ENCODE data around the gene TSR3.

The TSR3 gene

GRCh38 chr16:1378087-1378803 lies 26.6 kb upstream of the TSR3 start:
- no peak for DNase-seq (ENCODE audit: low read depth in 3 of 3)

GRCh38 chr16:1377406-1378010 lies 25.8 kb upstream of the TSR3 start:
- no peak for DNase-seq (ENCODE audit: low read depth in 3 of 3)

GRCh38 chr16:1375741-1376410 lies 24.2 kb upstream of the TSR3 start:
- DNase-seq (ENCODE audit: low read depth in 3 of 3) = no peak

GRCh38 chr16:1375298-1375640 lies 23.6 kb upstream of the TSR3 start:
- DNase-seq (ENCODE audit: low read depth in 3 of 3) = no peak

GRCh38 chr16:1374418-1375297 lies 23.0 kb upstream of the TSR3 start:
- no peak for DNase-seq (ENCODE audit: low read depth in 3 of 3)

- no peak for DNase-seq (ENCODE audit: low read depth in 3 of 3)
Observed at GRCh38 chr16:1372292-1372950, 20.7 kb upstream of the TSR3 start.

- no peak for DNase-seq (ENCODE audit: low read depth in 3 of 3)
Observed at GRCh38 chr16:1371054-1371978, 19.6 kb upstream of the TSR3 start.

GRCh38 chr16:1367486-1368174 lies 16.0 kb upstream of the TSR3 start:
- no peak for DNase-seq (ENCODE audit: low read depth in 3 of 3)

GRCh38 chr16:1366712-1367299 lies 15.1 kb upstream of the TSR3 start:
- DNase-seq (ENCODE audit: low read depth in 3 of 3) = no peak

GRCh38 chr16:1366060-1366711 lies 14.5 kb upstream of the TSR3 start:
- DNase-seq (ENCODE audit: low read depth in 3 of 3) = no peak

- DNase-seq (ENCODE audit: low read depth in 3 of 3) = no peak
Observed at GRCh38 chr16:1364510-1364909, 12.8 kb upstream of the TSR3 start.

- peak; percentile 43 to 66 (median 50) for DNase-seq (ENCODE audit: low read depth in 3 of 3)
Observed at GRCh38 chr16:1363501-1364041, 11.9 kb upstream of the TSR3 start.

GRCh38 chr16:1362807-1363206 lies 11.1 kb upstream of the TSR3 start:
- no peak for DNase-seq (ENCODE audit: low read depth in 3 of 3)

- DNase-seq (ENCODE audit: low read depth in 3 of 3) = no peak
Observed at GRCh38 chr16:1361685-1362360, 10.1 kb upstream of the TSR3 start.

- no peak for DNase-seq (ENCODE audit: low read depth in 3 of 3)
Observed at GRCh38 chr16:1357906-1358566, 6.4 kb upstream of the TSR3 start.

GRCh38 chr16:1356061-1356900 lies 4.6 kb upstream of the TSR3 start:
- no peak for DNase-seq (ENCODE audit: low read depth in 3 of 3)

GRCh38 chr16:1355591-1355990 lies 3.9 kb upstream of the TSR3 start:
- no peak for DNase-seq (ENCODE audit: low read depth in 3 of 3)

All from stimulated activated CD4-positive, alpha-beta T cell treated with anti-CD3 and anti-CD28 coated beads, TNF-alpha, amount 100 ng/mL, for 24 hours (primary cell).